HCT116 (cell line): ENCODE measurements around the gene THAP8. TPM values are rescaled to one million over a fixed set of nuclear protein-coding genes. Genes with fewer than 3 reads are reported as not detected.

ENCODE experiments used
- ATAC-seq: fragments of 200-7000 bp; cut with Tn5 transposase; 2 replicates; pipeline ENCODE4 v1.9.1; 2020; ENCODE audit warnings: mild to moderate bottlenecking, moderate library complexity
- BruUV-seq: library from RNA; stranded (reverse); fragments of 400-500 nt; replicated peaks from 2 replicates; lab custom pipeline; 2021; lab: Mats Ljungman, UMichigan
- CTCF ChIA-PET: fragments of 300-600 bp; sonication (Branson Sonifier 250); formaldehyde crosslinking; loops from one replicate; lab custom pipeline; 2021; ENCODE audit warnings: antibody characterized with exemption; lab: Charles Lee
- POLR2A ChIA-PET: fragments of 300-600, 350-600 bp; sonication (Branson Sonifier 250); formaldehyde crosslinking; loops from one replicate; lab custom pipeline; 2021; ENCODE audit warnings: antibody characterized with exemption; lab: Charles Lee
- RAD21 ChIA-PET, 2 experiments: fragments of 300-600 bp; sonication (Branson Sonifier 250); formaldehyde crosslinking; loops; one replicate each; lab custom pipeline; 2023; ENCODE audit warnings: low total read pairs in 2 of 2; ENCODE audit not compliant: uncharacterized antibody in 2 of 2, unreplicated experiment in 2 of 2, low non-redundant PET in 1 of 2; lab: Charles Lee
- DNase-seq: peaks from one replicate; pipeline ENCODE4 v3.0.0-alpha.2; 2010; ENCODE audit warnings: low read depth, low spot score
- H2AFZ ChIP-seq: fragments of 200-600 bp; shearing (Covaris generic), sonication (generic); 2 replicates; pipeline ENCODE4 v1.6.1; 2017; ENCODE audit warnings: low read depth, mixed run types, mixed read lengths, antibody characterized with exemption, low read length; ENCODE audit not compliant: poor library complexity, severe bottlenecking
- H3K27ac ChIP-seq: 2 replicates; pipeline ENCODE4 v1.5.1; 2012; ENCODE audit warnings: low read depth, low read length
- H3K27me3 ChIP-seq: fragments of 200-600 bp; sonication (generic); 2 replicates; pipeline ENCODE4 v1.6.1; 2016; ENCODE audit warnings: mixed run types, low read length, mixed read lengths; ENCODE audit not compliant: insufficient read depth
- H3K36me3 ChIP-seq, 2 experiments: fragments of 200-500 bp in 1 of 2; fragments of 200-600 bp in 1 of 2; sonication (Bioruptor generic) in 1 of 2; sonication (generic) in 1 of 2; 2 replicates each; pipeline versions ENCODE4 v1.5.1 to v1.6.1; 2014 to 2016; ENCODE audit warnings: low read length in 2 of 2, inconsistent platforms in 1 of 2, mixed read lengths in 1 of 2, mixed run types in 1 of 2; ENCODE audit not compliant: insufficient read depth in 2 of 2, control insufficient read depth in 1 of 2
- H3K4me1 ChIP-seq, 2 experiments: fragments of 200-600 bp in 1 of 2; sonication (generic) in 1 of 2; 2 replicates each; pipeline versions ENCODE4 v1.5.1 to v1.6.1; 2012 to 2017; ENCODE audit warnings: low read length in 2 of 2, inconsistent platforms in 1 of 2, mild to moderate bottlenecking in 1 of 2, mixed read lengths in 1 of 2, mixed run types in 1 of 2, moderate library complexity in 1 of 2; ENCODE audit not compliant: insufficient read depth in 2 of 2, control insufficient read depth in 1 of 2
- H3K4me2 ChIP-seq: fragments of 200-600 bp; sonication (generic); 2 replicates; pipeline ENCODE4 v1.6.1; 2017; ENCODE audit warnings: mixed run types, low read length, mixed read lengths
- H3K4me3 ChIP-seq, 2 experiments: fragments of 200-600 bp in 1 of 2; sonication (generic) in 1 of 2; replicated peaks in 1 of 2; 2 replicates each; pipeline ENCODE4 v1.5.1; 2011 to 2016; ENCODE audit warnings: low read length in 2 of 2, control low read depth in 1 of 2, low read depth in 1 of 2, mild to moderate bottlenecking in 1 of 2, mixed read lengths in 1 of 2, mixed run types in 1 of 2
- H3K79me2 ChIP-seq: fragments of 200-600 bp; sonication (generic); 2 replicates; pipeline ENCODE4 v1.6.1; 2017; ENCODE audit warnings: mild to moderate bottlenecking, mixed run types, low read length, moderate library complexity, mixed read lengths; ENCODE audit not compliant: insufficient read depth
- H3K9ac ChIP-seq: fragments of 200-600 bp; sonication (generic); 2 replicates; pipeline ENCODE4 v1.6.1; 2016; ENCODE audit warnings: low read length, mixed read lengths
- H3K9me2 ChIP-seq: fragments of 200-600 bp; sonication (generic), shearing (Covaris generic); 2 replicates; pipeline ENCODE4 v1.6.1; 2017; ENCODE audit warnings: mixed run types, mild to moderate bottlenecking, moderate library complexity; ENCODE audit not compliant: insufficient read depth
- H3K9me3 ChIP-seq, 2 experiments: fragments of 200-500 bp in 1 of 2; fragments of 200-600 bp in 1 of 2; sonication (Bioruptor generic) in 1 of 2; sonication (generic) in 1 of 2; 2 replicates each; pipeline ENCODE4 v1.6.1; 2014 to 2017; ENCODE audit warnings: low read length in 2 of 2, mixed read lengths in 2 of 2, inconsistent platforms in 1 of 2, low read depth in 1 of 2, mild to moderate bottlenecking in 1 of 2, mixed run types in 1 of 2, moderate library complexity in 1 of 2; ENCODE audit not compliant: control insufficient read depth in 1 of 2, insufficient read depth in 1 of 2
- H4K20me1 ChIP-seq: fragments of 200-600 bp; sonication (generic), shearing (Covaris generic); 2 replicates; pipeline ENCODE4 v1.6.1; 2017; ENCODE audit warnings: mixed run types, mild to moderate bottlenecking, moderate library complexity; ENCODE audit not compliant: insufficient read depth
- POLR2A ChIP-seq: IDR thresholded peaks from 2 replicates; pipeline ENCODE4 v1.7.0; 2011; ENCODE audit warnings: borderline replicate concordance; ENCODE audit not compliant: insufficient read depth, insufficient read length; ENCODE audit errors: extremely low read depth
- SIN3A ChIP-seq: IDR thresholded peaks from 2 replicates; pipeline ENCODE4 v1.6.1; 2012; ENCODE audit warnings: low read depth
- intact Hi-C: fragments of 100-400 bp; cut with micrococcal nuclease; formaldehyde crosslinking; loops from 2 replicates; pipeline ENCODE4 v1.10.0; 2022
- total RNA-seq: library from RNA; stranded (reverse); gene quantifications from one replicate; pipeline ENCODE4 v1.2.1, GENCODE V29; 2021; ENCODE audit not compliant: unreplicated experiment
- TF ChIP-seq, protein P1 (sequence below), 3 experiments: fragments of 200-600 bp in 1 of 3; sonication (generic) in 1 of 3; IDR thresholded peaks in 2 of 3; conservative IDR thresholded peaks in 1 of 3; 2 replicates each; pipeline ENCODE4 v1.5.1; 2012 to 2017; ENCODE audit warnings: low read depth in 2 of 3, low read length in 2 of 3, antibody characterized with exemption in 1 of 3, borderline replicate concordance in 1 of 3, control low read depth in 1 of 3, mild to moderate bottlenecking in 1 of 3, mixed read lengths in 1 of 3, mixed run types in 1 of 3, moderate library complexity in 1 of 3; ENCODE audit not compliant: insufficient read depth in 1 of 3

The THAP8 gene
- total RNA-seq, 1 experiment from 2014 or later: 1.7 TPM

DNA sequence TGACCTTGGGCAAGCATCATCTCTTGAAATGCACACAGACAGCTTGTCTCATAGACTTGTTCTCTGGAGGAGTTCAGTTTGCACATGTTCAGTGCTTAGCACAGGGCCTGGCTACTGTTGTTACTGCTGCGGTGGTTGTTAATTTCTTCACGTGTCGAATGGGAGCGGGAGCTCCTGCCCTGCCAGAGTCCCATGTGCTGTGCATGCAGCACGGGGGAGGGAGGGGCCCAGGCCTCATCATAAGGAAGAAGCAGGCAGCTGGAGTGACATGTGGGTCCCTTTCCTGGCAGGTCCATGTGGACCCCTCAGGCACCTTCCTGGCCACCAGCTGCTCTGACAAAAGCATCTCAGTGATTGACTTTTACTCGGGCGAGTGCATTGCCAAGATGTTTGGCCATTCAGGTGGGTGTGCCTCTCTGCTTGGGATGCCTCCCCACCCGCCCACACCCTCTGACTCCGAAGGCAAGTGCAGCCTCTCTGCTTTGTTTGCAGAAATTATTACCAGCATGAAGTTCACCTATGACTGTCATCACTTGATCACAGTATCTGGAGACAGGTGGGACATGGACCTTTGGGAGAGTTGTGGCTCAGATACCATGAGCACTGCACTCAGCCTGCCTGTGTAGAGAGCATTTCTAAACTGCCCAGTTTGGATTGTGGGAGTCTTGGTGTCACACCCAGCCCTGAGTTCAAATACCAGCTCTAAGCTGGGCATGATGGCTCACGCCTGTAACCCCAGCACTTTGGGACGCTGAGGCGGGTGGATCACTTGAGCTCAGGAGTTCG lies 37.0 kb upstream of the THAP8 start:
- CTCF ChIA-PET: no interaction called here
- BruUV-seq: no TSS peak
- no peak for DNase-seq

DNA sequence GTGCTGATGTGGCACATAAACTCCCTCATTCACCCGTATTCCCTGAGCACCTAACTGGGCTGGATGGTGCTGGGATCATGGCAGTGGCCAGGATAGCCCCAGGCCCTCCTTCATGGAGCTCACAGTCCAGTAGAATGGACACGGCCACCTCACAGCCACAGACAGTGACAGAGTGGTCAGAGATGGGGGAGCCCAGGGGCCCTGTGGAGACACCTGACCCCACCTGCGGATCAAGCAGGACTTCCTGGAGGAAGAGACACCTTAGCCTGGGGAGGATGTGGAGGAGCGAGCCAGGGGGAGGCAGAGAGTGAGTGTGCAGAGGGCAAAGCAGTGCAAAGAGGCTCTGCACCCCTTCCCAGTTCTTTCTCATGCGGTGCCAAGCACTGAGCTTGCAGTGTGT lies 35.8 kb upstream of the THAP8 start:
- no peaks in the 10 kb centered on the region for H3K27me3 ChIP-seq
- POLR2A ChIA-PET: no interaction called here
- H3K79me2 ChIP-seq: no peaks in the 10 kb centered on the region
- peaks cover 9 to 37% of the 10 kb centered on the region in 2 experiments for H3K36me3 ChIP-seq
- no peak overlapping the region for H3K4me2 ChIP-seq
- no peak for DNase-seq
- no peak overlapping the region for H3K9ac ChIP-seq
- no TSS peak for BruUV-seq
- no peak for TF ChIP-seq POLR2A
- no peak overlapping the region for H3K27ac ChIP-seq
- no peak for ATAC-seq
- intact Hi-C loops: no loop called here
- H2AFZ ChIP-seq: no peak overlapping the region
- RAD21 ChIA-PET: no interaction called here
- H3K4me1 ChIP-seq: no peaks in the 10 kb centered on the region
- no peaks in the 10 kb centered on the region for H3K9me3 ChIP-seq
- CTCF ChIA-PET: no interaction called here
- no peaks in the 10 kb centered on the region for H4K20me1 ChIP-seq
- no peak overlapping the region for H3K4me3 ChIP-seq
- H3K9me2 ChIP-seq: no peaks in the 10 kb centered on the region

More for the DNA sequence above, 37.0 kb upstream of the THAP8 start:
- Histone ChIP-seq H3K36me3 (peaks cover 10 to 32% of the 10 kb centered on the region in 2 experiments), H3K9ac (no peak overlapping the region), H3K4me3 (no peak overlapping the region), H3K79me2 (no peaks in the 10 kb centered on the region), H3K9me2 (no peaks in the 10 kb centered on the region), H3K9me3 (no peaks in the 10 kb centered on the region), H3K4me1 (no peaks in the 10 kb centered on the region), H3K27ac (no peak overlapping the region), H4K20me1 (no peaks in the 10 kb centered on the region), H3K4me2 (no peak overlapping the region), H3K27me3 (no peaks in the 10 kb centered on the region), H2AFZ (no peak overlapping the region)
- ATAC-seq: no peak
- TF ChIP-seq SIN3A (no peak), POLR2A (no peak)
- TF ChIP-seq, protein P1, sequence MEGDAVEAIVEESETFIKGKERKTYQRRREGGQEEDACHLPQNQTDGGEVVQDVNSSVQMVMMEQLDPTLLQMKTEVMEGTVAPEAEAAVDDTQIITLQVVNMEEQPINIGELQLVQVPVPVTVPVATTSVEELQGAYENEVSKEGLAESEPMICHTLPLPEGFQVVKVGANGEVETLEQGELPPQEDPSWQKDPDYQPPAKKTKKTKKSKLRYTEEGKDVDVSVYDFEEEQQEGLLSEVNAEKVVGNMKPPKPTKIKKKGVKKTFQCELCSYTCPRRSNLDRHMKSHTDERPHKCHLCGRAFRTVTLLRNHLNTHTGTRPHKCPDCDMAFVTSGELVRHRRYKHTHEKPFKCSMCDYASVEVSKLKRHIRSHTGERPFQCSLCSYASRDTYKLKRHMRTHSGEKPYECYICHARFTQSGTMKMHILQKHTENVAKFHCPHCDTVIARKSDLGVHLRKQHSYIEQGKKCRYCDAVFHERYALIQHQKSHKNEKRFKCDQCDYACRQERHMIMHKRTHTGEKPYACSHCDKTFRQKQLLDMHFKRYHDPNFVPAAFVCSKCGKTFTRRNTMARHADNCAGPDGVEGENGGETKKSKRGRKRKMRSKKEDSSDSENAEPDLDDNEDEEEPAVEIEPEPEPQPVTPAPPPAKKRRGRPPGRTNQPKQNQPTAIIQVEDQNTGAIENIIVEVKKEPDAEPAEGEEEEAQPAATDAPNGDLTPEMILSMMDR (IDR thresholded peaks at IDR 0.05 in 2 of 3, conservative IDR thresholded peaks at IDR 0.05 in 1 of 3; ENCODE audit: borderline replicate concordance in 1 of 3, insufficient read depth in 1 of 3, low read depth in 2 of 3, low read length in 2 of 3): no peak
- intact Hi-C loops: no loop called here
- POLR2A ChIA-PET: no interaction called here
- RAD21 ChIA-PET: no interaction called here
